Mammary epithelial cell (primary cell): Measurements from ENCODE around the gene ANO7.

Source experiments
- EZH2 ChIP-seq: IDR thresholded peaks from 2 replicates; pipeline ENCODE4 v1.6.1; 2012; ENCODE audit warnings: low read length, inconsistent platforms, borderline replicate concordance
- TF ChIP-seq, protein P1 (sequence below), 2 donors: IDR thresholded peaks in 1 of 2; conservative IDR thresholded peaks in 1 of 2; 2 replicates each; pipeline ENCODE4 v1.5.1; 2011 to 2012; ENCODE audit warnings: inconsistent platforms in 2 of 2, low read length in 2 of 2, mild to moderate bottlenecking in 2 of 2, control low read depth in 1 of 2, low read depth in 1 of 2; ENCODE audit not compliant: insufficient read depth in 1 of 2; ENCODE audit errors: extremely low read depth in 1 of 2

GRCh38 chr2:241244368-241244767, 55.9 kb downstream of the ANO7 start:
- TF ChIP-seq, protein P1, sequence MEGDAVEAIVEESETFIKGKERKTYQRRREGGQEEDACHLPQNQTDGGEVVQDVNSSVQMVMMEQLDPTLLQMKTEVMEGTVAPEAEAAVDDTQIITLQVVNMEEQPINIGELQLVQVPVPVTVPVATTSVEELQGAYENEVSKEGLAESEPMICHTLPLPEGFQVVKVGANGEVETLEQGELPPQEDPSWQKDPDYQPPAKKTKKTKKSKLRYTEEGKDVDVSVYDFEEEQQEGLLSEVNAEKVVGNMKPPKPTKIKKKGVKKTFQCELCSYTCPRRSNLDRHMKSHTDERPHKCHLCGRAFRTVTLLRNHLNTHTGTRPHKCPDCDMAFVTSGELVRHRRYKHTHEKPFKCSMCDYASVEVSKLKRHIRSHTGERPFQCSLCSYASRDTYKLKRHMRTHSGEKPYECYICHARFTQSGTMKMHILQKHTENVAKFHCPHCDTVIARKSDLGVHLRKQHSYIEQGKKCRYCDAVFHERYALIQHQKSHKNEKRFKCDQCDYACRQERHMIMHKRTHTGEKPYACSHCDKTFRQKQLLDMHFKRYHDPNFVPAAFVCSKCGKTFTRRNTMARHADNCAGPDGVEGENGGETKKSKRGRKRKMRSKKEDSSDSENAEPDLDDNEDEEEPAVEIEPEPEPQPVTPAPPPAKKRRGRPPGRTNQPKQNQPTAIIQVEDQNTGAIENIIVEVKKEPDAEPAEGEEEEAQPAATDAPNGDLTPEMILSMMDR (conservative IDR thresholded peaks at IDR 0.05 in 1 of 2, IDR thresholded peaks at IDR 0.05 in 1 of 2; ENCODE audit: extremely low read depth in 1 of 2, insufficient read depth in 1 of 2, low read depth in 1 of 2, low read length in 2 of 2), result no peak
- no peak for TF ChIP-seq EZH2
